Measurements from ENCODE around the gene CDA. TPM values are rescaled to one million over a fixed set of nuclear protein-coding genes. Genes with fewer than 3 reads are reported as not detected.

Gene CDA
- total and polyA plus RNA-seq, 2 donors (not counting 3 experiments of a cell fraction or from before 2014, with no cell fraction given): 0.35 to 1.9 TPM

DNA sequence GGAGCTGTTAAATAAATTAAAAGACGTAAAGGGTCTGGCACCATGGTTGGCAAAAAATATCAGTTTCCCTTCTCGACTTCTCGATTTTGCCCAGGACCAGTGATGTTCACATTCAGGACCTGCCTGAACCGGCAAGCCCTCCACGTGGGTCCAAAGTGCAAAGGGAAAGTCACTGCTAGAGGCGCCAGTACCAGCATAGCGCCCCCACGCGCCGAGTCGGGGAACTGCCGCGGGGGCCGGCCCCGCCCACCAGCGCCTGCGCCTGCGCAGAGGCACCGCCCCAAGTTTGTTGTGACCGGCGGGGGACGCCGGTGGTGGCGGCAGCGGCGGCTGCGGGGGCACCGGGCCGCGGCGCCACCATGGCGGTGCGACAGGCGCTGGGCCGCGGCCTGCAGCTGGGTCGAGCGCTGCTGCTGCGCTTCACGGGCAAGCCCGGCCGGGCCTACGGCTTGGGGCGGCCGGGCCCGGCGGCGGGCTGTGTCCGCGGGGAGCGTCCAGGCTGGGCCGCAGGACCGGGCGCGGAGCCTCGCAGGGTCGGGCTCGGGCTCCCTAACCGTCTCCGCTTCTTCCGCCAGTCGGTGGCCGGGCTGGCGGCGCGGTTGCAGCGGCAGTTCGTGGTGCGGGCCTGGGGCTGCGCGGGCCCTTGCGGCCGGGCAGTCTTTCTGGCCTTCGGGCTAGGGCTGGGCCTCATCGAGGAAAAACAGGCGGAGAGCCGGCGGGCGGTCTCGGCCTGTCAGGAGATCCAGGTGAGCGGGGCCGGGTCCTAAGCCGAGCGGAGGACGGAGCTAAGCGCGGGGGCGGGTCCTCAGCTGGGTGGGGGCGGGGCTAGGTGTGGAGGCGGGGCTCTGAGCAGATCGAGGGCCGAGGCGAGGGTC lies 44.5 kb downstream of the CDA start, which contains the start of gene PINK1:
Gene PINK1, plus strand, starts transcription at position 269 of the 875 bp plus-strand sequence. Its CDS starts 91 bp downstream, at position 360.
- TF ChIP-seq JUN (IDR thresholded peaks at IDR 0.05; ENCODE audit: borderline replicate concordance, insufficient read depth, insufficient read length, low read depth) (no peak), POLR2AphosphoS5 (IDR thresholded peaks at IDR 0.05; ENCODE audit: insufficient read depth, low read depth, low read length) (peak; percentile 69), FOS (IDR thresholded peaks at IDR 0.05; ENCODE audit: borderline replicate concordance, insufficient read depth, low read length) (no peak), MYC (IDR thresholded peaks at IDR 0.05; ENCODE audit: low read depth, low read length) (peak; percentile 34), POLR2A (IDR thresholded peaks at IDR 0.05; ENCODE audit: low read depth, low read length) (peak; percentile 60), EZH2 (IDR thresholded peaks at IDR 0.05; ENCODE audit: borderline replicate concordance, low read depth, low read length, severe bottlenecking) (no peak), GATA2 (IDR thresholded peaks at IDR 0.05; ENCODE audit: insufficient read depth, insufficient read length, low read depth, low read length) (no peak)
- TF ChIP-seq, protein P1, sequence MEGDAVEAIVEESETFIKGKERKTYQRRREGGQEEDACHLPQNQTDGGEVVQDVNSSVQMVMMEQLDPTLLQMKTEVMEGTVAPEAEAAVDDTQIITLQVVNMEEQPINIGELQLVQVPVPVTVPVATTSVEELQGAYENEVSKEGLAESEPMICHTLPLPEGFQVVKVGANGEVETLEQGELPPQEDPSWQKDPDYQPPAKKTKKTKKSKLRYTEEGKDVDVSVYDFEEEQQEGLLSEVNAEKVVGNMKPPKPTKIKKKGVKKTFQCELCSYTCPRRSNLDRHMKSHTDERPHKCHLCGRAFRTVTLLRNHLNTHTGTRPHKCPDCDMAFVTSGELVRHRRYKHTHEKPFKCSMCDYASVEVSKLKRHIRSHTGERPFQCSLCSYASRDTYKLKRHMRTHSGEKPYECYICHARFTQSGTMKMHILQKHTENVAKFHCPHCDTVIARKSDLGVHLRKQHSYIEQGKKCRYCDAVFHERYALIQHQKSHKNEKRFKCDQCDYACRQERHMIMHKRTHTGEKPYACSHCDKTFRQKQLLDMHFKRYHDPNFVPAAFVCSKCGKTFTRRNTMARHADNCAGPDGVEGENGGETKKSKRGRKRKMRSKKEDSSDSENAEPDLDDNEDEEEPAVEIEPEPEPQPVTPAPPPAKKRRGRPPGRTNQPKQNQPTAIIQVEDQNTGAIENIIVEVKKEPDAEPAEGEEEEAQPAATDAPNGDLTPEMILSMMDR (IDR thresholded peaks at IDR 0.05; ENCODE audit: extremely low read depth in 1 of 2, insufficient read depth in 1 of 2, low read depth in 1 of 2, low read length in 2 of 2): peak; percentile 97 to 100
- TF ChIP-seq, protein P2, sequence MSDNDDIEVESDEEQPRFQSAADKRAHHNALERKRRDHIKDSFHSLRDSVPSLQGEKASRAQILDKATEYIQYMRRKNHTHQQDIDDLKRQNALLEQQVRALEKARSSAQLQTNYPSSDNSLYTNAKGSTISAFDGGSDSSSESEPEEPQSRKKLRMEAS (IDR thresholded peaks at IDR 0.05; ENCODE audit: insufficient read depth, insufficient read length): peak; percentile 67
- intact Hi-C loops (cut with micrococcal nuclease) (loop anchor here (1.0 to 5.0 kb wide), 3 partner anchors 58 to 126 kb away; partner anchors contain the start of gene MUL1), dilution Hi-C loops (cut with MboI; ENCODE audit: extremely low pct_ligation_motif_present, low sequenced_read_pairs) (no loop called here)
- Histone ChIP-seq H3K27me3 (ENCODE audit: control insufficient read depth in 2 of 2, insufficient read depth in 2 of 2, low read length in 2 of 2) (no peaks in the 10 kb centered on the region), H3K36me3 (ENCODE audit: control insufficient read depth in 2 of 2, extremely low read depth in 1 of 2, insufficient read depth in 2 of 2, low read length in 2 of 2) (peaks cover 0 to 6% of the 10 kb centered on the region in 2 experiments), H3K9me1 (replicated peaks; ENCODE audit: control insufficient read depth, extremely low read depth, insufficient read depth, low read length) (no peaks in the 10 kb centered on the region), H3K9ac (replicated peaks; ENCODE audit: extremely low read depth, insufficient read depth, low read length) (peak within 1 kb of the TSS; percentile 73), H3K79me2 (ENCODE audit: control insufficient read depth, insufficient read depth, low read length) (no peaks in the 10 kb centered on the region), H3K4me1 (ENCODE audit: control insufficient read depth, extremely low read depth, insufficient read depth, low read length) (peaks cover 10% of the 10 kb centered on the region), H2AFZ (ENCODE audit: low read depth, low read length) (peak within 1 kb of the TSS; percentile 99), H3K4me3 (replicated peaks in 1 of 3; ENCODE audit: insufficient read depth in 1 of 3, low read depth in 1 of 3, low read length in 3 of 3) (peak within 1 kb of the TSS; percentile 89 to 95 (median 95)), H3K9me3 (replicated peaks; ENCODE audit: control insufficient read depth, insufficient read depth, low read length) (no peaks in the 10 kb centered on the region), H4K20me1 (replicated peaks; ENCODE audit: control insufficient read depth, extremely low read depth, insufficient read depth, low read length) (no peaks in the 10 kb centered on the region), H3K27ac (ENCODE audit: insufficient read depth, low read depth, low read length) (peak within 1 kb of the TSS; percentile 40), H3K4me2 (ENCODE audit: insufficient read depth, low read length) (peak within 1 kb of the TSS; percentile 100)
- FAIRE-seq: peak; percentile 86
- ChIA-PET CTCF (interaction anchor here (0.6 to 7.7 kb wide), 29 partner anchors 9 to 712 kb away, joined by 3 to 173 read pairs (median 4); partner anchors contain the start of genes CDA, FAM43B and SH2D5), POLR2A (interaction anchor here (0.5 to 0.8 kb wide), 3 partner anchors 36 to 421 kb away, joined by 4 to 10 read pairs (median 6); no protein-coding TSS in a partner anchor)
- DNase-seq (ENCODE audit: low read depth, low spot score): peak; percentile 87
- BruUV-seq (replicated peaks): no TSS peak
